Measurements from ENCODE around the gene PHC2.

Gene PHC2

GRCh38 chr1:33369764-33370163 is 61.1 kb downstream of the PHC2 start:
- no peak for DNase-seq (ENCODE audit: low read depth)
- no peak for TF ChIP-seq CTCF (IDR thresholded peaks at IDR 0.05; ENCODE audit: insufficient read depth, low read depth, low read length, missing control alignments)
- no peak overlapping the region for H3K4me3 ChIP-seq (ENCODE audit: low read length)

DNA sequence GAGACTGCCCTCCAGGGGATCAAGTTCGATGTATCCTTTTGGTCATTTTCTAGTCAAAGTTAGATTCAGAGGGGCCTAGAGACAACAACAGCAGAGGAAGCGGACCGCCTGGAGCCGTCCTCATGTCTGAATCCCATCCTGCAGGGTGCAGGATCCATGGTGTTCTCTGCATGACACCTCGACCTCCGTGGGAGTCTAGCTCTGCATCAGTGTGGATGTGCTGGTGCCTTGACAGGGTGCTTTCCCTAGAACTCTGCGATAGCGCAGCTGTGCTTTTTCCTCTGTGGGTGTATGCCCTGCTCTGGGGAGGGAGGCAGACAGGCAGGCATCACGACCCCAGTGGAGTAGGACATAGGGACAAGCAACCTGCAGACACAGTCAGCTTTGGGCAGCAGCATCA is 61.8 kb downstream of the PHC2 start:
- H3K4me3 ChIP-seq (ENCODE audit: low read length) = no peak overlapping the region
- no peak for TF ChIP-seq CTCF (IDR thresholded peaks at IDR 0.05; ENCODE audit: insufficient read depth, low read depth, low read length, missing control alignments)
- no peak for DNase-seq (ENCODE audit: low read depth)

- DNase-seq (ENCODE audit: low read depth) = no peak
- no peak overlapping the region for H3K4me3 ChIP-seq (ENCODE audit: low read length)
- no peak for TF ChIP-seq CTCF (IDR thresholded peaks at IDR 0.05; ENCODE audit: insufficient read depth, low read depth, low read length, missing control alignments)
These were observed 62.5 kb downstream of the PHC2 start for GRCh38 chr1:33368431-33368830.

GRCh38 chr1:33367485-33368405 is 63.1 kb downstream of the PHC2 start:
- H3K4me3 ChIP-seq (ENCODE audit: low read length) = no peak overlapping the region
- peak; percentile 98 for TF ChIP-seq CTCF (IDR thresholded peaks at IDR 0.05; ENCODE audit: insufficient read depth, low read depth, low read length, missing control alignments)
- peak; percentile 81 for DNase-seq (ENCODE audit: low read depth)

- no peak overlapping the region for H3K4me3 ChIP-seq (ENCODE audit: low read length)
- no peak for DNase-seq (ENCODE audit: low read depth)
- no peak for TF ChIP-seq CTCF (IDR thresholded peaks at IDR 0.05; ENCODE audit: insufficient read depth, low read depth, low read length, missing control alignments)
These were observed 64.0 kb downstream of the PHC2 start for GRCh38 chr1:33366762-33367484.

DNA sequence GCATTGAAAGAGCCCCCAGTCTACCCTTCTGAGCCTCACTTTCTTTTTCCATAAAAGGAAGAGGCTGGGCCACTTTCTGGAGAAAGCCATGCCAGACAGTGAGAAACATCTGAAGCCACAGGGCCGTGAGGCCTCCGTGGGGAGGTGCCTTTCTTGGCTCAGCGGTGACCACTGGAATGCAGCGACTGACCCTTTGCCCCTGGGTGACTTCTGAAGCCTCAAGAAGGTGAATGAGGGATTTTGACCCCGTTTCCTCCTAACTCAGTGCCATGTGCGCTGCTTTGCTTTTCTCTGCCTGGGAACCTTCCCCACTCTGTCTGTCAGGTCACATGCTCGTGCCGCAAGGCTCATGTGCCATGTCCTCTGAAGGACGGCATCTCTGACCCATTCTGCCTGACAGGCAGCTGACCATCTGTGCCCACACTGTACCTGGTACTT is 65.3 kb downstream of the PHC2 start:
- H3K4me3 ChIP-seq (ENCODE audit: low read length) = no peak overlapping the region
- DNase-seq (ENCODE audit: low read depth) = no peak
- TF ChIP-seq CTCF (IDR thresholded peaks at IDR 0.05; ENCODE audit: insufficient read depth, low read depth, low read length, missing control alignments) = no peak

All from epithelial cell of esophagus (primary cell).